Forelimb muscle (tissue), 1 donor: ENCODE measurements around the gene SERPINB5. TPM values are rescaled to one million over a fixed set of nuclear protein-coding genes. Genes with fewer than 3 reads are reported as not detected.

Source experiments
- DNase-seq: peaks from one replicate; pipeline ENCODE4 v3.0.0-alpha.2; 2013; ENCODE audit warnings: low read depth
- polyA plus RNA-seq: library from polyadenylated mRNA; unstranded; fragments of 120-200 nt; gene quantifications from one replicate; pipeline ENCODE4 v1.2.1, GENCODE V29; 2013; ENCODE audit not compliant: insufficient read length

The SERPINB5 gene
- polyA plus RNA-seq, 1 donor, result not detected

DNA sequence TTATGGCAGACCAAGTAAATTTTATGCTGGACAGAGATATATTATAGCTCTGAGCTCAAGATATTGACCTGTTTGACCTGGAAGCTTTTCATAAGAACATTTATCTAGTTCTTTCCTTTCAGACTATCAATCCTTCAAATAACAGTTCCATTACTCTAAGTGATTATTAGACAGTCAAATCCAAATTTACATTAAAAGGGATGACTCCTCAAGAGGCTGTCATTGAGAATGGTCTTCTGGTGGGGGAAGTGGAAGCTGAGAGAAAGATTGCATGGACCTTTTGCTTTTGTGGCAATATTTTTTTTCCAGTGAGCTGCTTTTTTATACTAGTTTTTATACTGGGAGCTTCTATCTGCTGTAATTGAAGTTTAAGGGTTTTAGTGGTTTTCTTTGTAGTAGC is 50.5 kb downstream of the SERPINB5 start:
- no peak for DNase-seq

DNA sequence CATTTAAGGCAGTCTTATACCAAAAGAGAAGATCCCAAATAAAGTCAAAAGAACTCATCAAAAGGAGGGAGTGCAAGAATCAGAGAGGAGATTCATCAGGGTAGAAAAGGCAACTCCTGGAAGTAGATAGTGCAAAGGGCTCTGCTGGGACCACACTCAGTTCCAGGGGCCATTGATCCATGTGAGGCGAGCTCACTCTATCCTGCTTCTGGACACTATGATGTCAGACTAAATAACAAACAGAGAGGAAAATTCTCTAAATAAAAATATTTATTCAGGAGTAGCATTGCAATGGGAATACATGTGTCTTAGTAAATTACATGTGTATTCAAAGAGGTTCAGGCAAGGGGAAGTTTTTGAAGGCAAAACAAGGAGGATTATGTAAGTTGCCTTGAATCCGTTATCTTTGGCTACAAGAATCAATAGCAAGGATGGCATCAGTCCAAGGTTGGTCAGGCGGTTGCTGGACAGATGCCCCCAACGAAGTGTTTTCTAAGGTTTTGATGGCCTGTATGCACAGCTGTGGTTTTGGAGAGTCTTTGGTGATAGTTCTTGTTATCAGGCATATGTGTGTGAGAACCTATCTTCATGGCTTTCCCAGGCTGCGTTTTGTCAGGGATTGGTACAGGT is 52.2 kb downstream of the SERPINB5 start:
- no peak for DNase-seq

DNA sequence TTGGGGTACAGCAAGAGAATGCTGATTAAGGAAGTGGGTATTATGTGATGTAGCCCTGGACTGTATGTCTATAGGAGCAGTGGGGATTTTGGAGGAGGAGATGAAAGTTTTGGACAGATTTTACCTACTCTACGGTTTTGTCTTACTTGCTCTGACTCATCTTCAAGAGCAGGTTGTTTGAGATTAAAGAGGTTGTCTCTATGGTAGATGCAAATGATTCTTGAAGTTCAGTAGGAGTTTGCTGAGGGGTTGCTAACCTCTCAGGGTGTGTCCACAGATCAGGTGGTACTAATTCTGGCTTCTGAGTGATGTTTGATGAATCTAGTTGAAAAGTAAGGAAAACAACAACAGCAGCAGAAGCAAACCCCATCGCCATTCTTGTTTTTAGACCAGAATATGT is 55.7 kb downstream of the SERPINB5 start:
- no peak for DNase-seq

DNA sequence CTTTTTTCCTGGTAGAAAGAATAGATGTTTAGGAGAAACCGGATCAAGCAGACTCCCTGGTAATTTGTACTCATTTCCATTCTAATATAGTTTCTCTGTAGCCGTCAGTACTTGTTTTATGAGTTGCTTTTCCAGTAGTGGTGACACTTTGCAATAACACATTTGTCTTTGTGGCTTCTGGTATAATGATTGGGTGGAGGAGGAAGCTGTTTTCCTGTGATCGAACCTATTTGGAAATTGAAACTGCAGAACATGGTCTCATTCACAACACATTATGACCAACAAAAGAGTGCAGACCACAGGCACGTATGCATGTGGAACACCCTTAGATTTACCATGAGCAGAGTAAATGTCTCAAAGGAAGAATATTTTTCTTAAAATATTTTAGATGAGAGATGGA is 57.9 kb downstream of the SERPINB5 start:
- DNase-seq, result no peak

DNA sequence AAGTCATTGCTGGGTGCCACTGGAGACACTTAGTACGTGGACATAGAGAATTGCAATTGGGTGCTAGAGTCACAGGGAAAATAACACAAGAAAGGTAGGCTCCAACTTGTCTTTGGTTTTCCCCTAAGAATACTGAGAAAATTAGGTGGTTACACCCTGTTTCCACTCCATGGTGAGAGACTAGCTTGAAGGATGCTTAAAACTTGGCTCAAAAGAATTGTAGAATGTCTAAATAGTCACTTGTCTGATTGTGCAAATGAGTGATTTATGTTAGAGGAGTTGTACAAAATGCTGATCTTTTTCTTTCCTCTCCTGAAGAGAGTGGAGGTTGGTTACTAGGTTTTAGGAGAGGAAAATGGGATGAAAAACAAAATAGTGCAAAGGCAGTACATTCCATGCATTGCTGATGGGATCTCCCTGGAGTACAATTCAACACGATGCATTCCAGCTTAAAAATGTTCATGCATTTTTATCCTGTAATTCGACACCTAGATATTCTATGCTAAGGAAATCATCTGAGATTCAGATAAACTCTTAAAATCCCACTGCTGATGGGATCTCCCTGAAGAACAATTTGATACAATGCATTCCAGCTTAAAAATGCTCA is 63.2 kb downstream of the SERPINB5 start:
- no peak for DNase-seq

DNA sequence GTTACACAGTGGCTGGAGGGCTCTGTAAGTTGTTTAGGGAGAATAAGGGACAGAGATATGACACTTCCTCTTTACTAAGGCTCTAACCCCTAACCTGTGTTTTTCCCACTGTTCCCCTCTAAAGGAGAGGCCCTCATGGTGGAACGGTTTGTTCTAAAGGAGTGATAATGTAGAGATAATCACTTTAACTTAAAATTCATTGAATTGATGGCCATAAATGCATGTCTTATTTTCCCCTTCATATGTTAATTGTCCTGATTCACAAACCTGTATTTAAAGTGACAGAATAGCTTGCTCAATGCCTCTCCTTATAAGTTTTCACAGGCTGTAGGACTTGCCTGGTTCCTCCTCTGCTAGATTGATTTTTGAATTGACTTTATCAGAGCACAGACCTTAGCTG is 65.3 kb downstream of the SERPINB5 start, which contains the start of gene SERPINB12:
Gene SERPINB12 (plus strand): TSS at position 301 of the 400 bp plus-strand sequence. CDS start 13,791 bp downstream, outside the sequence.
- DNase-seq, result no peak

DNA sequence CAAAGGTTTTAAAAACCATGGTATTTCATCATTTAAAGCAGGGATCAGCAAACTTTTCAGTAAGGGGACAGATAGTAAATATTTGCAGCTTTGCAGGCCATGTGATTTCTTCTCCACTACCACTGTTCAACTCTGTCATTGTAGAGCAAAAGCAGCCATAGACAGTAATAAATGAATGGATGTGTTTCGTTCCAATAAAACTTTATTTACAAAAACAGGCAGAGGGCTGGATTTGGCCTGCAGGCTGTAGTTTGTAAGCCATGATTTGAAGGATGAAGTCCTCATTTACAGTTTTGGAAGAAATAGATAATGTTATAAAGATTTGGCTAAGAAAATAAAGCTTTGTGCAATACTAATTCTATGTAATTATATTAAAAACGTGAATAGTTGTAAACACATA is 67.3 kb downstream of the SERPINB5 start:
- no peak for DNase-seq

DNA sequence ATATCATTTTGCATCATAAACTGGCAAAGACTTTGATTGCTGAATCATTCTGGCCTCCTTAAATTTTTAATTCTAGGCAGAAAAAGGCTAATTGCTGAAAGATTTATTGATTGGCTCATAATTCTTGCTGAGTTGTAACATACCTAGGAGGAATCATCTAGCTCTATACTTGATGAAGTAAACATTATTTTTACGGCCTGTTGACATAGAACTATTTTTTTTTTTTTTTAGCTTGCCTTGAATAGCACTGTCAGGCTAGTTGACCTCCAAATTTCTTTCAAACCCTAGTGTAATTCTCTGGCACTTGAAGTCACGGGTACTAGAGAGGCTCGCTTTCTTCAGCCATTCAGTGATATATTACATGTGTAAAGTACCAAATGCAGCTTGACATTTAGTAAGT is 68.2 kb downstream of the SERPINB5 start:
- no peak for DNase-seq

DNA sequence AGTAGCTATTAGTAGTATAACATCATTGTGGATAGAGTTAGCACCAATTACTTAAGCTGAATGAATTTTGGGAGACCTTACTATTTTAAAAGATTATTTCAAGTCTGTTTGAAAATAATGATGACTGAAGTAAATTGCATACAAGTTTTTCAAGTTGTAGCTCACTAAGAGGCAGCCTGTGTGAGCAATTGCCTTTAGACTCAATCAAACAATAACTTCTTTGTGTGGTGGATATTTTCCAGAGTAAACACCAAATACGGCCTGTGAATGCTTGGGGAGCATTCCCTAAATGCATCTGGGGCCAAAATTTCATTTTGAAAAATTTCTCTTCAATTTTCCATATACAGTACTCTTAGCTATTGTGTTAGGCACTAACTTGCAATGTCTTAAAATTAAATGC is 73.3 kb downstream of the SERPINB5 start:
- DNase-seq, result no peak

DNA sequence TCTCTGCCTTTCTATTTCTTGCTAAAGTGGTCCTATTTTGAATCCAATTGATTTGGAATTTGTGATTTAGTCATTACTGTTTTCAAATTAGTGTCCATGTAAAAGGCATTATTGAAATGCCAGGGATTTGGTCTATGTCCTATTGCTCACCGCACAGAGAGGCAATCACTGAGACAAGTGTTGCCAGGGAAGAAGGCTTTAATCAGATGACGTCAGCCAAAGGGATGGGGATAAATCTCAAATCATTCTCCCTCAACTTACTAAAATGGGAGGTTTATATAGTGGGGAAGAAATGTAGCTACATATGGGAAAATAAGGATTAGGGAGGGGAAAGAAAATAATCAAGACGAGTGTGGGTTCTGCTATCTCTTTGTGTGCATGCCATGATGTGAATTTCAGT is 75.0 kb downstream of the SERPINB5 start:
- DNase-seq, result no peak

DNA sequence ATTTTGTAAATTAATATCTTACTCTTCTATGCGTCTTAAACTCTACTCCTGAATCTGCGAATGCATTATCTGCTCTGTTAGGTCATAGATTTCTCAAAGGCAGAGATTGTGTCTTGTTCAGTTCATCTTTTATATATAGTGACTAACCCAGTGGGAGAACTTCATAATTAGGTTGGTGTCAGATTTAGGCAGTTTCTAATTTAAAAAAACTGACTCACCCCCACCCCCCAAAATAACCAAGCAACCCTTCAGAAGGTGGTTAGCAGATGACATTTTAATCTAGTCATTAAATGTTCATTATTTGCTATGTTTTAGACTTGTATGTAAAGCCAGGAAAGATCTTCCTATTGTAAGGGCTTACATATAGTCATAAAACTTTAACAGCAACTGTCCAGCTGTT is 75.8 kb downstream of the SERPINB5 start:
- DNase-seq, result no peak

DNA sequence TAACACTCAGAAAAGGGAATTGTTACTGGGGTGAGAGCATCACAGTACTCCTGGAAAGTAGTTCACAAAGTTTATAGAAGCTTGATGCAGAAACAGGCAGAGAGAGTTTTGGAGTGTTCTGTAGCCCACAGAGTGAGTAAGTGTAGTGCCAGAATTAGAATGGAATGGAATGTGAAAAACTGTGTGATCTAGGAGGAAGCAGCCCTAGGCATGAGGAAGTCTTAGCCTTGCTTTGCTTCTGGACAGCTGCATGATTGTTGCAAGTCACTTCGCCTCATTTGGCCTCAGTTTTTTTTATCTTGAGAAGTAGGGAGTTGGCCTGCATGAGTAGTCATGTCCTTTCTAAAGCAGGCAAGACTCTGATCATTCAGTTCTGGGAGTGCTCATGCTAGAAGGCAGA is 76.3 kb downstream of the SERPINB5 start:
- DNase-seq, result no peak

Other genes starting within 250 kb of the SERPINB5 start
- 13.1 TPM for gene BCL2, start 157.2 kb upstream of the SERPINB5 start, polyA plus RNA-seq
- 22.7 TPM for gene KDSR, start 109.8 kb upstream of the SERPINB5 start, polyA plus RNA-seq
- gene VPS4B, start 54.5 kb upstream of the SERPINB5 start, polyA plus RNA-seq, result 24.1 TPM
- 0.53 TPM for gene SERPINB12, start 65.4 kb downstream of the SERPINB5 start, polyA plus RNA-seq
- gene SERPINB13, start 110.4 kb downstream of the SERPINB5 start, polyA plus RNA-seq, result not detected
- not detected for gene SERPINB4, start 167.3 kb downstream of the SERPINB5 start, polyA plus RNA-seq
- gene SERPINB3, start 184.9 kb downstream of the SERPINB5 start, polyA plus RNA-seq, result not detected
- gene SERPINB11, start 226.0 kb downstream of the SERPINB5 start, polyA plus RNA-seq, result not detected